ENCODE data around the gene VSIG10L.

Gene VSIG10L

GRCh38 chr19:51297406-51297805 lies 44.5 kb downstream of the VSIG10L start:
- H3K27ac ChIP-seq: no peak overlapping the region
- DNase-seq (ENCODE audit: low spot score): no peak
- POLR2A ChIA-PET (ENCODE audit: low non-redundant PET): no interaction called here
- CTCF ChIA-PET: no interaction called here
- no peak for TF ChIP-seq CTCF (conservative IDR thresholded peaks at IDR 0.05; ENCODE audit: low read depth)

DNA sequence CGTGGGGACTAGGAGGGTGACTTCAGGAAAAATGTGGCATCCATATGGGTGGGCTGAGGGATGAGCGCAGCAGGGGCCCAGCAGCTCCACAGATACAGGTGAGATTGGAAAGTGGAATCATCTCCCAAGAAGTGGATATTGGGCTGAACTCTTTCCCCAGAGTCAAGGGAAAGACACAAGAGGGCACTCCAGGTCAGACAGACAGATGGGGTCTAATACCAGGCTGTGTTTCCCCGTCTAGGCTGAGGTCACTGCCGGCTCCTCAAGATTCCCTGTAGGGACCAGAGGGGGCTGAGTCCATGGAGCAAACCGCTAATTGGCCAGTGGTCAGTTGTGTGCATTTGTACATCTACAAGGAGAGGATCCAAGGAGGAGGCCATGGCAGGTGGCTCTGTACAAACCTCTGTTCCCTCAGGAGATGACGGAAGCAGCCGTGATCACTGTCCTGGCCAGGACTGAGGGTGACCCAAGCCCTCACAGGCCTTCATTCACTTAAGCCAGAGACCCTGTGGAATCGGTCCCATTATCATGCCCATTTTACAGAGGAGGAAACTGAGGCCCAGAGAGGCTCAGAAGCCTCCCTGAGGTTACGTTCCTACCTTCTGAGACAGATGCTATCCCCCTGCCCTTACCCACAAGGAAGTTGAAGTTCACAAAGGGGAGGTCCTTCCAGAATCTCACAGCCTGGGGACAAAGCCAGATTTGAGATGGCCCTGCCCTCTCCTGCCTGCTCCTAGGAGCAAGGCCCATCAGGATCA lies 45.4 kb downstream of the VSIG10L start:
- POLR2A ChIA-PET (ENCODE audit: low non-redundant PET): no interaction called here
- CTCF ChIA-PET: interaction anchor here (0.6 kb wide), 1 partner anchor 120 kb away, joined by 3 read pairs; no protein-coding TSS in a partner anchor
- DNase-seq (ENCODE audit: low spot score): no peak
- no peak overlapping the region for H3K27ac ChIP-seq
- TF ChIP-seq CTCF (conservative IDR thresholded peaks at IDR 0.05; ENCODE audit: low read depth): no peak

GRCh38 chr19:51295382-51296126 lies 46.4 kb downstream of the VSIG10L start:
- no peak overlapping the region for H3K27ac ChIP-seq
- no peak for DNase-seq (ENCODE audit: low spot score)
- ChIA-PET POLR2A (ENCODE audit: low non-redundant PET) (no interaction called here), CTCF (interaction anchor here (0.6 kb wide), 2 partner anchors 14 to 121 kb away, joined by 3 to 5 read pairs; no protein-coding TSS in a partner anchor)
- no peak for TF ChIP-seq CTCF (conservative IDR thresholded peaks at IDR 0.05; ENCODE audit: low read depth)

- POLR2A ChIA-PET (ENCODE audit: low non-redundant PET): no interaction called here
- H3K27ac ChIP-seq: no peak overlapping the region
- CTCF ChIA-PET: interaction anchor here (0.6 kb wide), 1 partner anchor 15 kb away, joined by 5 read pairs; no protein-coding TSS in a partner anchor
- no peak for TF ChIP-seq CTCF (conservative IDR thresholded peaks at IDR 0.05; ENCODE audit: low read depth)
- DNase-seq (ENCODE audit: low spot score): no peak
Measured at GRCh38 chr19:51294977-51295375, 47.0 kb downstream of the VSIG10L start.

GRCh38 chr19:51294211-51294976 lies 47.5 kb downstream of the VSIG10L start:
- no peak for TF ChIP-seq CTCF (conservative IDR thresholded peaks at IDR 0.05; ENCODE audit: low read depth)
- no peak overlapping the region for H3K27ac ChIP-seq
- ChIA-PET POLR2A (ENCODE audit: low non-redundant PET) (no interaction called here), CTCF (interaction anchor here (0.6 to 0.7 kb wide), 2 partner anchors 15 to 511 kb away, joined by 3 to 5 read pairs; no protein-coding TSS in a partner anchor)
- DNase-seq (ENCODE audit: low spot score): no peak

GRCh38 chr19:51293571-51294210 lies 48.2 kb downstream of the VSIG10L start:
- TF ChIP-seq CTCF (conservative IDR thresholded peaks at IDR 0.05; ENCODE audit: low read depth): no peak
- ChIA-PET POLR2A (ENCODE audit: low non-redundant PET) (no interaction called here), CTCF (interaction anchor here (0.7 kb wide), 1 partner anchor 510 kb away, joined by 3 read pairs; no protein-coding TSS in a partner anchor)
- H3K27ac ChIP-seq: no peak overlapping the region
- DNase-seq (ENCODE audit: low spot score): no peak

All from RWPE1 (cell line).